ENCODE results near the gene SPINK9. TPM values are rescaled to one million over a fixed set of nuclear protein-coding genes. Genes with fewer than 3 reads are reported as not detected.

The SPINK9 gene
- polyA plus RNA-seq, 1 experiment = not detected

DNA sequence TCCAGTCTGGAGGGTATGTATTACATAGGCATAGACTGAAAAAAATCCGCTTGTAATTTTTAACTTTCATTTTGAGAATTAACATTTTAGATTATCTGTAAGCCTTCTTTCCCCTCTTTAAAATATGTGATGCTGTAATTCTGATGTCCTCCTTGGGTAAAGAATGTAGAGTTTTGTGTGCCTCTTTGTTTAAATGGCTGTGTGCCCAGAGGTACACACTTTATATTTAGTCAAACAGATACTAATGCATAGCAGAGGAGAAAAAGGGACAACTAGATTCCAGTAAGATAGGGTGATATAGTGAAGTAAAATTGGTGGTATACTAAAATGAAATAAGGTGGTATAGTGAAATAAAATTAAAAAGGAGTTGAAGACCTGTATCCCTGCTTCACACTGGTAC lies 49.7 kb downstream of the SPINK9 start:
- Histone ChIP-seq H3K36me3 (ENCODE audit: control insufficient read depth, insufficient read depth, low read length) (peaks cover 1% of the 10 kb centered on the region; the same call in 1 of the 2 replicates), H3K4me3 (ENCODE audit: low read depth, low read length) (no peak overlapping the region), H3K27me3 (ENCODE audit: control insufficient read depth, insufficient read depth, low read length) (no peaks in the 10 kb centered on the region)
- ChIA-PET POLR2A (no interaction called here), CTCF (interaction anchor here (1.0 to 1.8 kb wide), 2 partner anchors 10 to 99 kb away, joined by 3 to 9 read pairs; no protein-coding TSS in a partner anchor)
- TF ChIP-seq, protein P1, sequence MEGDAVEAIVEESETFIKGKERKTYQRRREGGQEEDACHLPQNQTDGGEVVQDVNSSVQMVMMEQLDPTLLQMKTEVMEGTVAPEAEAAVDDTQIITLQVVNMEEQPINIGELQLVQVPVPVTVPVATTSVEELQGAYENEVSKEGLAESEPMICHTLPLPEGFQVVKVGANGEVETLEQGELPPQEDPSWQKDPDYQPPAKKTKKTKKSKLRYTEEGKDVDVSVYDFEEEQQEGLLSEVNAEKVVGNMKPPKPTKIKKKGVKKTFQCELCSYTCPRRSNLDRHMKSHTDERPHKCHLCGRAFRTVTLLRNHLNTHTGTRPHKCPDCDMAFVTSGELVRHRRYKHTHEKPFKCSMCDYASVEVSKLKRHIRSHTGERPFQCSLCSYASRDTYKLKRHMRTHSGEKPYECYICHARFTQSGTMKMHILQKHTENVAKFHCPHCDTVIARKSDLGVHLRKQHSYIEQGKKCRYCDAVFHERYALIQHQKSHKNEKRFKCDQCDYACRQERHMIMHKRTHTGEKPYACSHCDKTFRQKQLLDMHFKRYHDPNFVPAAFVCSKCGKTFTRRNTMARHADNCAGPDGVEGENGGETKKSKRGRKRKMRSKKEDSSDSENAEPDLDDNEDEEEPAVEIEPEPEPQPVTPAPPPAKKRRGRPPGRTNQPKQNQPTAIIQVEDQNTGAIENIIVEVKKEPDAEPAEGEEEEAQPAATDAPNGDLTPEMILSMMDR (IDR thresholded peaks at IDR 0.05; ENCODE audit: insufficient read depth, low read depth, low read length) = no peak
- no peak for DNase-seq (ENCODE audit: low read depth)

DNA sequence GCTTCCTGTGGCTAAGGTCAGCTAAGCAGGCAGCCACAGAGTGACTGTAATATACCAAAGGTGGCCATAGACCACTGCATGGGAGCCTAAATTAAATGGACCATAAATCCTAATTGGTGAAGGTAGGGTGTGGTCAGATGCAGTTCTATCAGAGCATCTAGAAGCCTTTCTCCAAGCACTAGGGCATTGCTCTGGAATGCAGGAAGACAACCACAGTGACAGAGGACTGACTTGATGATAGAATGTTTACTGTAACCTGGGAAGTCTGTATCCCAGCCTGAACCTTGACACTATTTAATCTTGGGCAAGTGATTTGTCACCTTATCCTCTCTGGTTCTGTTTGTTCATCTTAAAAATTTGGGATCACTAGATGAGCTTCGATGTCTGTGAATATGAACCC lies 50.7 kb downstream of the SPINK9 start:
- ChIA-PET POLR2A (no interaction called here), CTCF (interaction anchor here (1.8 kb wide), 1 partner anchor 11 kb away, joined by 9 read pairs; no protein-coding TSS in a partner anchor)
- no peak overlapping the region for H3K4me3 ChIP-seq (ENCODE audit: low read depth, low read length)
- DNase-seq (ENCODE audit: low read depth) = no peak
- peaks cover 1% of the 10 kb centered on the region; the same call in 1 of the 2 replicates for H3K36me3 ChIP-seq (ENCODE audit: control insufficient read depth, insufficient read depth, low read length)
- TF ChIP-seq, protein P1 (IDR thresholded peaks at IDR 0.05; ENCODE audit: insufficient read depth, low read depth, low read length) = no peak
- H3K27me3 ChIP-seq (ENCODE audit: control insufficient read depth, insufficient read depth, low read length) = no peaks in the 10 kb centered on the region

DNA sequence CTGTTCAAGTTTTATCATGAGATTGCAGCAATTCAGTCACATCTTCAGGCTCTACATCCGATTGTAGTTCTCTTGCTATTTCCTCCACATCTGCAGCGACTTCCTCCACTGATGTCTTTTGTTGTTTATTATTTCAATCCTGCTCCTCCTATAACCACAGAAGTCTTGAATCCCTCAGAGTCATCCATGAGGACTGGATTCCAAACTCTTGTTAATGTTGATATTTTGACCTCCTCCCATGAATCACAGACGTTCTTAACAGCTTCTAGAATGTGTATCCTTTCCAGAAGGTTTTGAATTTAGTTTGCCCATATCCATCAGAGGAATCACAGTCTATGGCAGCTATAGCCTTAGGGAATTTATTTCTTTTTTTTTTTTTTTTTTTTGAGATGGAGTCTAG lies 52.0 kb downstream of the SPINK9 start:
- DNase-seq (ENCODE audit: low read depth) = peak; percentile 63
- ChIA-PET POLR2A (no interaction called here), CTCF (no interaction called here)
- H3K4me3 ChIP-seq (ENCODE audit: low read depth, low read length) = no peak overlapping the region
- peaks cover 1% of the 10 kb centered on the region; the same call in 1 of the 2 replicates for H3K36me3 ChIP-seq (ENCODE audit: control insufficient read depth, insufficient read depth, low read length)
- H3K27me3 ChIP-seq (ENCODE audit: control insufficient read depth, insufficient read depth, low read length) = no peaks in the 10 kb centered on the region
- TF ChIP-seq, protein P1 (IDR thresholded peaks at IDR 0.05; ENCODE audit: insufficient read depth, low read depth, low read length) = no peak

DNA sequence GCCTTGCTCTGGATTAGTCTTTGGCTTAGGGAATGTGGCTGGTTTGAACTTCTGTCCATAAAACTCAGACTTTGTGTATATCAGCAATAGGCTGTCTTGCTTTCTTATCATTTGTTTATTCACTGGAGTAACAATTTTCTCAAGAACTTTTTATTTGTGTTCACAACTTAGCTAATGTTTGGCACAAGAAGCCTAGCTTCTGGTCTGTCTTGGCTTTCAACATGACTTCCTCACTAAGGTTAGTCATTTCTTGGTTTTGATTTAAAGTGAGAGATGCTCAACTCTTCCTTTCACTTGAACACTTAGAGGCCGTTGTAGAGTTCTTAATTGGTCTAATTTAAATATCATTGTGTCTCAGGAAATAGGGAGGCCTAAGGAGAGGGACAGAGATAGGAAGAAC lies 53.3 kb downstream of the SPINK9 start:
- no peak overlapping the region for H3K4me3 ChIP-seq (ENCODE audit: low read depth, low read length)
- H3K36me3 ChIP-seq (ENCODE audit: control insufficient read depth, insufficient read depth, low read length) = peaks cover 1% of the 10 kb centered on the region; the same call in 1 of the 2 replicates
- CTCF ChIA-PET = no interaction called here
- H3K27me3 ChIP-seq (ENCODE audit: control insufficient read depth, insufficient read depth, low read length) = no peaks in the 10 kb centered on the region
- POLR2A ChIA-PET = no interaction called here
- DNase-seq (ENCODE audit: low read depth) = no peak
- TF ChIP-seq, protein P1 (IDR thresholded peaks at IDR 0.05; ENCODE audit: insufficient read depth, low read depth, low read length) = no peak

Small RNA genes within 50 kb of the gene (small RNA-seq; reads per million reads assigned to genes)
- not detected for gene RF00017 (ENCODE audit: insufficient read length, low read depth, low replicate concordance)

Other genes starting within 250 kb of the SPINK9 start
- not detected in 2 replicates for gene SPINK14, start 167.0 kb upstream of the SPINK9 start, polyA plus RNA-seq (2011; rRNA removed)
- gene SPINK6, start 132.5 kb upstream of the SPINK9 start, polyA plus RNA-seq (2011; rRNA removed) = not detected in 2 replicates
- gene MARCOL, start 97.0 kb upstream of the SPINK9 start, polyA plus RNA-seq (2011; rRNA removed) = not detected in 2 replicates
- not detected in 2 replicates for gene SPINK13, start 66.8 kb upstream of the SPINK9 start, polyA plus RNA-seq (2011; rRNA removed)
- gene SPINK7, start 23.1 kb upstream of the SPINK9 start, polyA plus RNA-seq (2011; rRNA removed) = not detected in 2 replicates
- gene FBXO38, start 48.4 kb downstream of the SPINK9 start, polyA plus RNA-seq (2011; rRNA removed) = 19.3 and 36.3 TPM in 2 replicates